GM23248 (cell line): Measurements from ENCODE around the gene PTPN18. TPM values are rescaled to one million over a fixed set of nuclear protein-coding genes. Genes with fewer than 3 reads are reported as not detected.

ENCODE experiments used
- DNase-seq: peaks from one replicate; pipeline ENCODE4 v3.0.0-alpha.2; 2015
- H2AFZ ChIP-seq: fragments of 200-600 bp; sonication (generic); 2 replicates; pipeline ENCODE4 v1.6.1; 2016; ENCODE audit warnings: antibody characterized with exemption
- H3F3A ChIP-seq: fragments of 200-600 bp; sonication (generic); 2 replicates; pipeline ENCODE4 v1.6.1; 2016; ENCODE audit warnings: mild to moderate bottlenecking, antibody characterized with exemption, mixed run types; ENCODE audit not compliant: insufficient read depth
- H3K27ac ChIP-seq: fragments of 200-600 bp; sonication (generic); 2 replicates; pipeline ENCODE4 v1.5.1; 2016; ENCODE audit warnings: mild to moderate bottlenecking
- H3K27me3 ChIP-seq: fragments of 200-600 bp; sonication (generic); replicated peaks from 2 replicates; pipeline ENCODE4 v1.6.1; 2016; ENCODE audit warnings: mild to moderate bottlenecking; ENCODE audit not compliant: insufficient read depth
- H3K36me3 ChIP-seq: fragments of 200-600 bp; sonication (generic); 2 replicates; pipeline ENCODE4 v1.6.1; 2016; ENCODE audit warnings: low read depth, mild to moderate bottlenecking
- H3K4me1 ChIP-seq: fragments of 200-600 bp; sonication (generic); 2 replicates; pipeline ENCODE4 v1.6.1; 2016; ENCODE audit warnings: mild to moderate bottlenecking; ENCODE audit not compliant: insufficient read depth
- H3K4me2 ChIP-seq: fragments of 200-600 bp; sonication (generic); one replicate; pipeline ENCODE4 v1.6.1; 2016; ENCODE audit warnings: mild to moderate bottlenecking; ENCODE audit not compliant: unreplicated experiment
- H3K4me3 ChIP-seq: fragments of 200-600 bp; sonication (generic); 2 replicates; pipeline ENCODE4 v1.5.1; 2016; ENCODE audit warnings: mild to moderate bottlenecking
- H3K79me2 ChIP-seq: fragments of 200-600 bp; sonication (generic); 2 replicates; pipeline ENCODE4 v1.6.1; 2016; ENCODE audit warnings: mild to moderate bottlenecking; ENCODE audit not compliant: insufficient read depth
- H3K9ac ChIP-seq: fragments of 200-600 bp; sonication (generic); 2 replicates; pipeline ENCODE4 v1.6.1; 2016; ENCODE audit warnings: mild to moderate bottlenecking
- H3K9me2 ChIP-seq: fragments of 200-600 bp; sonication (generic); 2 replicates; pipeline ENCODE4 v1.6.1; 2016; ENCODE audit warnings: mixed run types, mild to moderate bottlenecking, moderate library complexity; ENCODE audit not compliant: insufficient read depth
- H3K9me3 ChIP-seq: fragments of 200-600 bp; sonication (generic); one replicate; pipeline ENCODE4 v1.6.1; 2017; ENCODE audit warnings: low read depth
- H4K20me1 ChIP-seq: fragments of 200-600 bp; sonication (generic); 2 replicates; pipeline ENCODE4 v1.6.0; 2016; ENCODE audit not compliant: insufficient read depth
- EZH2 ChIP-seq: fragments of 200-600 bp; sonication (generic); IDR thresholded peaks from 2 replicates; pipeline ENCODE4 v1.6.1; 2018; ENCODE audit warnings: antibody characterized with exemption, mild to moderate bottlenecking; ENCODE audit not compliant: insufficient read depth, poor library complexity, severe bottlenecking
- EZH2phosphoT487 ChIP-seq: fragments of 200-600 bp; sonication (generic); IDR thresholded peaks from 2 replicates; pipeline ENCODE4 v1.6.1; 2018; ENCODE audit warnings: antibody characterized with exemption, moderate library complexity, mild to moderate bottlenecking, low read depth; ENCODE audit not compliant: insufficient read depth
- WGBS, 2 experiments: methylation state at CpG; one replicate each; pipeline ENCODE4 v1.1.6; 2015 to 2017; ENCODE audit warnings: low lambda C conversion rate in 2 of 2, low coverage in 1 of 2; ENCODE audit errors: missing lambda C conversion rate in 2 of 2; 5-methylcytosine and 5-hydroxymethylcytosine counted together
- in situ Hi-C: fragments of 300-500 bp; cut with MboI; formaldehyde crosslinking; loops from 2 replicates; pipeline ENCODE4 v1.15.0; 2020
- polyA plus RNA-seq: library from polyadenylated mRNA; unstranded; fragments of >200 nt; fragmentation: Nextera tagmentation; extraction: Ambion mirVana; gene quantifications from 2 replicates; pipeline ENCODE4 v1.2.1, GENCODE V29; 2016
- total RNA-seq: library from RNA; depleted of rRNA; stranded (reverse); fragments of >200 nt; shearing (Covaris generic); gene quantifications from 2 replicates; pipeline ENCODE4 v1.2.3, GENCODE V29; 2014

Gene PTPN18
- total and polyA plus RNA-seq, 2 experiments from 2014 or later = 17.5 to 19.2 TPM

GRCh38 chr2:130346041-130346740, 9.7 kb upstream of the PTPN18 start:
- Histone ChIP-seq H4K20me1 (no peaks in the 10 kb centered on the region), H3F3A (peaks cover 8% of the 10 kb centered on the region; the same call in 1 of the 2 replicates), H2AFZ (no peak overlapping the region), H3K27ac (no peak overlapping the region), H3K27me3 (no peaks in the 10 kb centered on the region), H3K4me1 (peaks cover 5% of the 10 kb centered on the region; the same call in 1 of the 2 replicates), H3K9me2 (no peaks in the 10 kb centered on the region), H3K9me3 (no peaks in the 10 kb centered on the region), H3K79me2 (peaks cover 27% of the 10 kb centered on the region), H3K4me3 (no peak overlapping the region), H3K36me3 (peaks cover 16% of the 10 kb centered on the region), H3K4me2 (no peak overlapping the region), H3K9ac (no peak overlapping the region)
- TF ChIP-seq EZH2 (no peak), EZH2phosphoT487 (no peak)
- DNase-seq = no peak
- in situ Hi-C loops = no loop called here
- WGBS, 2 experiments = 91 to 93% methylated on average over 25 to 26 of the region's 26 CpGs

- H3K36me3 ChIP-seq = peaks cover 16% of the 10 kb centered on the region
- DNase-seq = no peak
- H3K4me1 ChIP-seq = peaks cover 5% of the 10 kb centered on the region; the same call in 1 of the 2 replicates
- 70 to 74% methylated on average over 4 of the region's 4 CpGs for WGBS, 2 experiments
- TF ChIP-seq EZH2 (no peak), EZH2phosphoT487 (no peak)
- no peak overlapping the region for H2AFZ ChIP-seq
- in situ Hi-C loops = no loop called here
- H3F3A ChIP-seq = peaks cover 8% of the 10 kb centered on the region; the same call in 1 of the 2 replicates
- H4K20me1 ChIP-seq = no peaks in the 10 kb centered on the region
- peaks cover 25% of the 10 kb centered on the region for H3K79me2 ChIP-seq
- no peaks in the 10 kb centered on the region for H3K9me2 ChIP-seq
- no peak overlapping the region for H3K4me3 ChIP-seq
- no peaks in the 10 kb centered on the region for H3K27me3 ChIP-seq
- no peak overlapping the region for H3K9ac ChIP-seq
- no peaks in the 10 kb centered on the region for H3K9me3 ChIP-seq
- no peak overlapping the region for H3K27ac ChIP-seq
- no peak overlapping the region for H3K4me2 ChIP-seq
Measured at GRCh38 chr2:130346741-130347066, 9.2 kb upstream of the PTPN18 start.

- Histone ChIP-seq H3K4me1 (peaks cover 5% of the 10 kb centered on the region; the same call in 1 of the 2 replicates), H3K36me3 (peaks cover 16% of the 10 kb centered on the region), H3F3A (peaks cover 6% of the 10 kb centered on the region; the same call in 1 of the 2 replicates), H3K79me2 (peaks cover 25% of the 10 kb centered on the region), H3K9me3 (no peaks in the 10 kb centered on the region), H3K4me3 (no peak overlapping the region), H4K20me1 (no peaks in the 10 kb centered on the region), H2AFZ (no peak overlapping the region), H3K9me2 (no peaks in the 10 kb centered on the region), H3K9ac (no peak overlapping the region), H3K27ac (no peak overlapping the region), H3K4me2 (no peak overlapping the region), H3K27me3 (no peaks in the 10 kb centered on the region)
- in situ Hi-C loops = no loop called here
- 97 to 98% methylated on average over 7 of the region's 7 CpGs for WGBS, 2 experiments
- no peak for TF ChIP-seq EZH2phosphoT487
- TF ChIP-seq EZH2 = no peak
- no peak for DNase-seq
Measured at GRCh38 chr2:130347220-130347925, 8.5 kb upstream of the PTPN18 start.

GRCh38 chr2:130349174-130349573, 6.7 kb upstream of the PTPN18 start:
- no peak overlapping the region for H2AFZ ChIP-seq
- H4K20me1 ChIP-seq = no peaks in the 10 kb centered on the region
- 81 to 82% methylated on average over 3 of the region's 3 CpGs for WGBS, 2 experiments
- H3K4me2 ChIP-seq = no peak overlapping the region
- H3K9me2 ChIP-seq = no peaks in the 10 kb centered on the region
- H3K9ac ChIP-seq = no peak overlapping the region
- peaks cover 12% of the 10 kb centered on the region for H3K79me2 ChIP-seq
- no peak overlapping the region for H3K4me3 ChIP-seq
- H3K4me1 ChIP-seq = no peaks in the 10 kb centered on the region
- H3K27ac ChIP-seq = no peak overlapping the region
- H3F3A ChIP-seq = peaks cover 5% of the 10 kb centered on the region; the same call in 1 of the 2 replicates
- in situ Hi-C loops = no loop called here
- peaks cover 16% of the 10 kb centered on the region for H3K36me3 ChIP-seq
- H3K9me3 ChIP-seq = no peaks in the 10 kb centered on the region
- no peaks in the 10 kb centered on the region for H3K27me3 ChIP-seq
- TF ChIP-seq EZH2phosphoT487 (no peak), EZH2 (no peak)
- DNase-seq = no peak
